ENCODE results near the gene UBE3D.

DNA sequence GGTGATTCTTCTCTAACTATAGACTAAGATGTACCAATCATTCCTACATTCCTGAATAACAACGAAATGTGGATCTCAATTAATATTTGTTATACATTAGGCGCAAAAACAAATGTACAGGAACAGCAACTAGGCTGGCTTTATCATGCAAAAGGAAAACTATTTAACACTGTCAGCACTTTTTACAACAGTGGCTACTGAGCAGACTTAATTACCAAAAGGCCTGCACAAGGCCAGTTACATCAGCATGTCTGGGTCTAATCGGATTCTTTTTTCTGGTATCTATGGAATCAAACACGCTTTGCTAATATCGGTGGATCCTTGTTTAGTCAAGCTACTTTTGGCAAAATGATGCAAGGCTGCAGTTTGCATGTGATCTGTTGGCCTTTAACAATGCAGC lies 176.5 kb downstream of the UBE3D start:
- TF ChIP-seq, protein P1, sequence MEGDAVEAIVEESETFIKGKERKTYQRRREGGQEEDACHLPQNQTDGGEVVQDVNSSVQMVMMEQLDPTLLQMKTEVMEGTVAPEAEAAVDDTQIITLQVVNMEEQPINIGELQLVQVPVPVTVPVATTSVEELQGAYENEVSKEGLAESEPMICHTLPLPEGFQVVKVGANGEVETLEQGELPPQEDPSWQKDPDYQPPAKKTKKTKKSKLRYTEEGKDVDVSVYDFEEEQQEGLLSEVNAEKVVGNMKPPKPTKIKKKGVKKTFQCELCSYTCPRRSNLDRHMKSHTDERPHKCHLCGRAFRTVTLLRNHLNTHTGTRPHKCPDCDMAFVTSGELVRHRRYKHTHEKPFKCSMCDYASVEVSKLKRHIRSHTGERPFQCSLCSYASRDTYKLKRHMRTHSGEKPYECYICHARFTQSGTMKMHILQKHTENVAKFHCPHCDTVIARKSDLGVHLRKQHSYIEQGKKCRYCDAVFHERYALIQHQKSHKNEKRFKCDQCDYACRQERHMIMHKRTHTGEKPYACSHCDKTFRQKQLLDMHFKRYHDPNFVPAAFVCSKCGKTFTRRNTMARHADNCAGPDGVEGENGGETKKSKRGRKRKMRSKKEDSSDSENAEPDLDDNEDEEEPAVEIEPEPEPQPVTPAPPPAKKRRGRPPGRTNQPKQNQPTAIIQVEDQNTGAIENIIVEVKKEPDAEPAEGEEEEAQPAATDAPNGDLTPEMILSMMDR (IDR thresholded peaks at IDR 0.05; ENCODE audit: low read depth, low read length), result no peak
- TF ChIP-seq POLR2A (IDR thresholded peaks at IDR 0.05; ENCODE audit: extremely low read depth, insufficient read length) (no peak), MYC (IDR thresholded peaks at IDR 0.05; ENCODE audit: low read depth, low read length) (no peak)
- TF ChIP-seq, protein P2, sequence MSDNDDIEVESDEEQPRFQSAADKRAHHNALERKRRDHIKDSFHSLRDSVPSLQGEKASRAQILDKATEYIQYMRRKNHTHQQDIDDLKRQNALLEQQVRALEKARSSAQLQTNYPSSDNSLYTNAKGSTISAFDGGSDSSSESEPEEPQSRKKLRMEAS (IDR thresholded peaks at IDR 0.05; ENCODE audit: low read depth, low read length), result no peak
